GM19025 (cell line): Measurements from ENCODE around the gene GABARAP.
A peak's percentile ranks its signal among the peaks of the same experiment; 100 is the strongest.

Source experiments
- ATAC-seq: cut with Tn5 transposase; IDR thresholded peaks from one replicate; pipeline ENCODE4 v1.9.1; 2021; ENCODE audit warnings: mild to moderate bottlenecking, low read depth, moderate library complexity; ENCODE audit not compliant: unreplicated experiment

The GABARAP gene

DNA sequence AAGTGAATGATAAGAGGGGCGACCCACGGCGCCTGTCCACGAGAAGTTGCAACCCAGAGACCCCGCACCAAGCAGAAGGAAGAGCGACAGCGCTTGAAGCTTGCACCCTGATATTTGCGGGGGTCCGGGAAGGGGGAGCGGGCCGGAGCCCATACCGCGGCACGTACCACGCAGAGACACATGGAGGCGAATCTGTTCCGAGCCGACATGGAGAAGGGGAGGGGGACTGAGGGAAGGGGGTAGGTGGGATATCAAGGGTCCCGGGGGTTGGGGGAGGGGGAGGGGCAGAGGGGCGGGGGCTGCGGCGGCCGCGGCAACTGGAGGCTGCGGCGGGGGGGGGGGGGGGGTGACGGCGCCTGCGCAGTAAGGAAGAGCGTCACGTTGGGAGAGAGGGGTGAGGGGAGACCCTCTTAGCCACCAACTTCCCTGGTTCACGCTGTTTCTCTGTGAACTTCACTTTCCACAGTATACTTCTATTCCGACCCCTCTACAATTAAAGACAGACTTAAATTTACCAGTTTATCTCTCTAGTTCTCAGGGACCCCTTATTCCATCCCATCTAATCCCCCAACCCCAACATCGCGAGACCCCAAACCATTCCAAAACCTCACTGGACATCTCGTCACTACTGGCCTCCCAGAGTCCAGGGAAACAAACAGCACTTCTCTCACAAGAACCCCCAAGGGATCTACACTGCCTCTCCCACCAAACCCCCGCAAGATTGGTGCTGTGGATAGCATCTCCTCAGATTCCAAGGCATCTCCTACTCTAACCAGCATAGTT, 30.6 kb downstream of the GABARAP start:
- no peak for ATAC-seq

DNA sequence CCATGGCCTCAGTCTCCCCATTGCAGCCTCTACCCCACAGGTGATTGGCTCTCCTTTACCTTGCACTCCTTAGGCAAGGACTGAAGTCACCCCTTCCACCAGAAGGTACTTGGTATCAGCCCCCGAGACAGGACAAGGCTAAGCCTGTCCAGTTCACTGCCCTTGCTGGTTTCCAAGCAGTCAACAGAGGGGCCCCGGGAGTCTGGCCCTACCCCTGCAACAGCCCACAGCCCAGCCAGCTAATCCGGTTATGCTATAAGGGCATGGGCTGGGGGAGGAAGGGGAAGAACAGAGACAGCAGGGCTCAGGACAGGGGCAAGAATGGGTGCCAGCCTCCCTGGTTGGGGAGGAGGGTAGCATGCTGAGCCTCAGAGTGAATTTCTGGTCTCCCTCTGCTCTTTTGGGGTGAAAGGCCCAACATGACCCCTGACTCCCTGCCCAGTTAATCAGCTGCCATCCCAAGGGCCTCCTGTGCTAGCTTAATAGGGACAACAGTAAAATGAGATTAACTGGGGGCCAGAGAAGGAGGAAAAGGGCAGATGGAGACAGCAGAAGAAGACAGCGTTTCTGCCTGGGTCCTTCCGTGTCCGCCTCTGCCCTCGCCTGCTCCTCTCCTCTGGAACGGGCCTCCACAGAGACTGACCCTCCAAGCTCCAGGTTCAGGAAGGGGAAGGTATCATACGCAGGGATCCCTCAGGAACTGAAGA, 33.3 kb downstream of the GABARAP start:
- no peak for ATAC-seq

DNA sequence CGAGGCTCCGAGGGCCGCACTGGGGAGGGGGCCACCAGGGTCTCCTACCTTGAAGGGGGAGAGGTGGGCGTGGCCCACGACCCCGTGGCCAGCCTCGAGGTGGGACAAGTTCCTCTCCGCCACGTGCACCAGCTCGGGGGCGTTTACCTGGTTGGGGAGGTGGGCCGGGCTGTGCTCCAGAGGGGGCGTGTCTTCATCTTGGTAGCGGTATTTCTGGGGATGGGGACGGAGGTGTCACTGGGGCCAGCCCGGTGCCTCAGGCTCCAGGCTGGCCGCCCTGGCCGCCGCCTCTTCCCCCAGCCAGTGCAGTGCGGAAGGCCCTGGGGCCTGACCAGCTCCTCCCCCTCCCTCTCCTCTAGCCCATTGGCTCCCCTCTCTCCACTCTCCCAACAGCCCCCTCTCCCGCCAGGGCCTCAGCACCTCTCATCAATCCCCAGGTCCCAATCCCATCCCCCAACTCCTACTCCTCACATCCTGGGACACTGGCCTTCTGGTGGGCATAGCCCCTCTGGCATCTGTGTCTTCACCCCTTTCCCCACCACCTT, 34.1 kb downstream of the GABARAP start:
- no peak for ATAC-seq

DNA sequence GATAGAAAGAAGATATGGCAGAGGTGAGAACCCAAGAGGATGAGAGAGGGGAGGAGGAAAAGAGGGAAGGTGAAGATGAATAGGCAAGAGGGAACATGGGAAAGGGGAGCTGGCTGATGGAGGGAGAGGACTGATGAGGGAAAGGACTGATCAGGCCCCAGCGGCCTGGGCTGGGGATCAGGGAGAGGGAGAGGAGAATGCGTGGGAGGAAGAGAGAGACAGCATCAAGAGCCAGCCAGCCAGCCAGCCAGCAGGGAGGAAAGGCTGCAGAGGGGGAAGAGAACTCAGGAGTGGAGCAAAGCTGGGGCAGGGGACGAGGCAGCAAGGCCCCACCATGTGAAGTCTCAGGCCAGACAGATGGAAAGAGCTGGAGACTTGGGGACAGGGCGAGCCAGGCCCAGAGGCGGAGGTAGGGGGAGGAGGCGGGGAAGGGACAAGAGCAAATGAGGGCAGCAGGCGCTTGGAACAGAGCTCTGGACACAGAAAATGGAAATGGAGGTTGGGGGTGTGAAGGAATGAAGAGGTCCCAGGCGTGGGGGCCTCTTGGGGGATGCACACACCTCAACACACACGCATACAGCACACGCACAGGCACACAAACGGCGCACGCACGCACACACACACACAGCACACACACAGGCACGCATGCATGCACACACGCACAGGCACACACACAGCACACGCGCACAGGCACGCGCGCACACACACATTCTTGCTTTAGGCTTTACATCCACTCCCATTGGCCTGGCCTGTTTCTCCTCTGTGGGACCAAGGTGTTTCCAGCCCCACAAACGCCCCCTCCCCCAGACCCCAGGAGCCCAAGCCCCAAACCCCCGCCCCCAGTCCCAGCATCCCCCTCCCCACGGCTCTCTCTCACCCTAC, 34.9 kb downstream of the GABARAP start:
- ATAC-seq: no peak

DNA sequence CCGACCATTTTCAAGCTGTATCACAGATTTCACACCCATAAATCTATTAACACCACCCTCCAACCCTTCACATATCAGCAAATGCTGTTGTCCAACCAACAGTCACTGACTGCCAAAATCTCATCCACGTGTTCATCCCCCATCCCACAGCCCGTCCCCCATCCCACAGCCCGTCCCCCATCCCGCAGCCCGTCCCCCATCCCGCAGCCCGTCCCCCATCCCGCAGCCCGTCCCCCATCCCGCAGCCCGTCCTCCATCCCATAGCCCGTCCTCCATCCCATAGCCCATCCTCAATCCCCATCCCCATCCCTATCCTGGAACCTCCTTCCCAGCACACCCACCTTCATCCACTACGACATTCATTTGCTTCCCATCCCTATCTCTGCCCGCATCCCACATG, 36.7 kb downstream of the GABARAP start:
- no peak for ATAC-seq

DNA sequence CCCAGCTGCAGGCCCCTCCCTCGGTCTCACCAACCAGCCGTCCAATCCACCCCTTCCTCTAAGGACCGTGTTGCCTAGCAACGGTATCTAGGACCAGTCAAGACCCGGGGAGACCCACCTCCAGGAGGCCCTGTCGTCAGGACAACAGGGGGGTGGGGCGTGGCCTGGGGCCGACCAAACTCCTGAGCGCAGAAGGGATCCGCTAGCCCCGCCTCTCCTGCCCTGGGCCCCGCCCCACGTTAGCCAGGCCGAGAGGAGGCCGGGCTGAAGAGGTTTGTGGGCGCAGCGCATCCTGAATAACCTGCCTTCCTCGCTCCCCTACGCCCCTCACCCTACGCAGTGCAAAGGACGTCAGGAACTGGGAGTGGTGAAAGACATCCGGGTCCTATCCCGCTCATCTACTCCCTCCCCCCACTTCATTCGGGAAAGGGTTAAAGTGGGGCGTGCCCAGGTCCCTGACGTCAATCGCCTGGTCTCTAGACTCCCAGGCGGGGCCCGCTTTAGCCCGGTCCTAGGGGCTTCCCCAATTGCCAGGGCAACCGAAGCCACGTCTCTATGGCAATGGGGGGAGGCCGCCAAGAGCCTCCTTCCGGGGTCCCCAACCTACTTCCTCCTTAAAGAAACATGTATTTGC, 37.3 kb downstream of the GABARAP start:
- ATAC-seq: peak; percentile 86

DNA sequence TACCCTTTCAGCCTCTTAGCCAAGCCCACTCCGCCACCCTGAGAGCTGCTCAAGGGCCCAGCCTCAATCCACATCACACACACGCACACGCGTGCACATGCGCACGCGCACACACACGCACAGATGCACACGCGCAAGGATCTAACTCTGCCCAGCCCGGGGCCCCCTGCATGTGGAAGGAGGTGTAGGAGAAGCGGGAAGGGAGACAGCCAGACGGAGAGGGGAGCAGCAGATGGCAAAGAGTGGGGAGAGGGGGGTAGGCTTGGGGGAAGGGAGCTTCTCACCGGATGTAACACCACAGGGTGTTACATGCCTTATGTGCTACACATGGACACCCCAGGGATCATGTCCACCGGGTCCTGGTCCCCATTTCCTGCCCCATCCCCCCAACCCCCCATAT, 37.9 kb downstream of the GABARAP start:
- no peak for ATAC-seq

DNA sequence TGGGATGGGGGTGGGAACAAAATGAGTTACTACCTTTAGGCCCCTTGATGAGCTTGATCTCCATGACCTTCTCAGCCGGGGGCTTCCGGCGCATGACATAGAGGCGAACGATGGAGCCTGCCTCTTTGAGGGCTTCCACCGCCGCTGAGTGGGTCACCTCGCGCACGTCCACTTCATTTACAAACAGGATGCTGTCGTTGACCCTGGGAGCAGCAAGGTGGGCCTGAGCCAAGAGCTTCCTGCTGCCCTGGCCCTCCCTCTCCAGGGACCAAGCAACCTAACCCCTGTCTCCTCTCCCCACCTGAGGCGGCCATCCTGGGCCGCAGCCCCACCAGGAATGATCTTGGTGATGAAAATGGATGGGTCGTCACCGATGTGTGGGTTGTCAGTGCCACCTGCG, 38.9 kb downstream of the GABARAP start:
- ATAC-seq: no peak

DNA sequence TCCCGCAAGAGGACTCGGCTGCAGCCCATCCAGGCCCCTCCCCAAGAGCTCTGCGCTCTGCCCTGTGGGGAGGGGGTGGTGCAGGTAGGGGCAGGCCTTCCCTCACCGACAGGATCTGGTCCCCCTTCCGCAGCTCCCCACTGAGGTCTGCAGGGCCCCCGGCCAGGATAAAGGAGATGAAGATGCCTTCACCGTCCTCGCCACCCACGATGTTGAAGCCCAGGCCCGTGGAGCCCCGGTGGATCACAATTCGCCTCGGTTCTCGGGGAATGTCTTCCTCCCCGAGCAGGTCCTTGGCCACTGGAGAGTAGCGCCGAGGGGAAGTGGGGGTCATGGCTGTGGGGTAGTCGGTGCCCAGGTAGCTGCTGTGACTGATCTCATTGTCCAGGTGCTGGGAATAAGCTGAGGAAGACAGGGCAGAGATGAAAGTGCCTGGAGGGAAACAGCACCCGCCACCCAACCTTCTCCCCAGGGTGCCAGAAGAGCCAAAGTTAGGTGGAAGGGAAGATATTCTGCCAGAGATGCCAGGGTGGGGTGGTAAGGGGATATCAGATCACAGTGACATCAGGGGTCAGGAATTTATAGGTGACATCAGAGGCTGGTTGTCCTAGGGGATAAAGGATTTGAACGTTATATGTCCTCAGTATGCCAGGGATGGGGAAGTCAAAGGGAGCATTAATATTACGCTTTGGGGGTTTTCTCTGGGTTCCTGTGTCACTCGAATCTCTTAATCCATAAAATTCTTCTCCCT, 45.4 kb downstream of the GABARAP start:
- no peak for ATAC-seq

DNA sequence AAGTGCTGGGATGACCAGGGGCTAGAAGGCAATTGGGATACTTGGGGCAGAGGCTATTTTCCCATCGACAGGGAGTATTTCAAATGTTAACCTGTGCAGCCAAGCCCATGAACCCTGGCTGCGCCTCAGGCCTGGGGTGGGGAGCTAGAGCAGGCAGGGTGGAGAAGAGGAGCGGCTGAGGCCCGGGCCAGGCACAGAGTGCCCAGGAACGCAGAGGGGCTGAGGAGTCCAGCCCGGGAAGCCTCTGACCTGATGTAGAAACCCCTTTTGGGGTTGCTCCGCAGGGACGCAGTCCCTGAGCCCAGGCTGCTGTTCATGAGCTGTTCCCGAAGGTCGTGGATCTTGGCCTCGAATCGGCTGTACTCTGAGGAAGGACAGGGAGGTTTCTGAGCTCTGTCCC, 46.3 kb downstream of the GABARAP start:
- no peak for ATAC-seq

DNA sequence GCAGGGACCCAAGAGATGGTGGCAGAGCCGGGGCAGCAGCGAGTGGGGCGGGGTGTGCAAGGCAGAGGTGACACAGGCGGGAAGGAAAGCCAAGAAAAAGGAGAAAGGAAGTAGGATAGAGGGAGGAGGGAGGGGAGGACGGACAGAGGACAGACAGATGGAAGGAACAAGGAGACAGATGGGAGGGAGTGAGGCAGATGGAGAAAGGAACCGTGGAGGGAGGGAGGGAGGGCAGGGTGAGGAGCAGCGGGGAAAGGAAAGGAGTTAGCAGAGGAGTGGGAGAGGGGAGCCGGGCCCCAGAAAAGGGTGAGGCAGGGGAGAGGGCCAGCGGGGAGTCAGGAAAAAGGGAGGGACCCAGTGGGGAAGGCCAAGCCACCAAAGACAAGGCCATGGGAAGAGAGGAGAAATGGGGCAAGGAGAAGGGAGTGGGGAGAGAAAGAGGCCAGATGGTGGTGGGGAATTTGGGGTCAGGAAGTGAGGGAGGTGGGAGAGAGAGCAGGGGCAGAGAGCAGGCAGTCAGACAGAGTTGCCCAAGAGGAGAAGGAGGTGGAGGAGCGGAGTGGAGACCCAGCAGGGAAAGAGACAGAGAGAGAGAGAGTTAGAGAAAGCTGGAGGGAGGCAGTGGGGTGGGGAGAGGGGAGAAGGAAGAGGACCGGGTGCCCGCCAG, 49.8 kb downstream of the GABARAP start:
- ATAC-seq: no peak

DNA sequence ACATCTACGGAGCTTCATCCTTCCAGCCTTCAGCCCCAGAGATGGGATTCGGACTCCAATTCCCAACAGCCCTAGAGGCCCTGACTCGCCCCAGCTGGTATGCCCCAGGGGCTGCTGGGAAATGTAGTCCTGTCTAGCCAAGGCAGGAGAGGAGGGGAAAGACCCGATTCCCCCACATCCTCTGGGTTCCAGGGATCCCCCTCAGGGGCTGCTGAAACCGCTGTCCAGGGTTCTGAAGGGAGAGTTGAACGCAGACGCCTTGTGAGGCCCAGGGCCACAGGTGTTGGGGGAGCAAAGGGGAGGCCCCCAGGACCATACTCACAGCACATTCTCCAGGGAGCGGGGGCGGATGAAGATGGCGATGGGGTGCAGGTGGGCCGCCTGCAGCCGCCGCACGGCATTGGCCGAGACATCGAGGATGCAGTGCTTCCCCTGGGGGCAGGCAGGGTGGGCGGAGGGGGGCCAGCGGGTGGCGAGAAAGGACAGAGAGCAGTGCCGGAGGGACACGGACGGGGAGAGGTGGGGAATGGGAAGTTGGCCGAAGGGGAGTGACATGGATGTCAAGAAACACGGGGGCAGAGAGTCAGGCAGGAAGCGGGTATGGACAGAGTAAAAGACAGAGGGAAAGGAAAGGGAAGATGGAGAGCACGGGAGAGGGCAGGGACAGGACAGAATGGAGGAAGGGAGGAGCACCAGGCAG, 50.5 kb downstream of the GABARAP start:
- ATAC-seq: no peak

DNA sequence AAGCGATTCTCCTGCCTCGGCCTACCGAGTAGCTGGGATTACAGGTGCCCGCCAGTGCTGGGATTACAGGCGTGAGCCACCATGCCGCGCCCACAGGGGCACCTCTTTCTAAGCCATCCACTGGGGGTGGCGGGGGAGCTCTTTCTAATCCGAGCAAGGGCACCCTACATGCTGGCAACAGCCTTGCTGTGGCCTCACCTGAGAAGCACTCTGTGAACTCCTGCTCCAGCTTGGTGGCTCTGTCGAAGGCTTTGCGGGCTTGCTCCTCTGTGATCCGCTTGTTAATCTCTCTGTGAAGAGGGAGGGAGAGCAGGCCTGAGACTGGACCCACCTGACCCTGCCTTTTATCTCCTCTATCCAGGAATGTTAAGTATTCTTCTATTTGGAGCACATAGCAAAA, 51.2 kb downstream of the GABARAP start:
- ATAC-seq: no peak

DNA sequence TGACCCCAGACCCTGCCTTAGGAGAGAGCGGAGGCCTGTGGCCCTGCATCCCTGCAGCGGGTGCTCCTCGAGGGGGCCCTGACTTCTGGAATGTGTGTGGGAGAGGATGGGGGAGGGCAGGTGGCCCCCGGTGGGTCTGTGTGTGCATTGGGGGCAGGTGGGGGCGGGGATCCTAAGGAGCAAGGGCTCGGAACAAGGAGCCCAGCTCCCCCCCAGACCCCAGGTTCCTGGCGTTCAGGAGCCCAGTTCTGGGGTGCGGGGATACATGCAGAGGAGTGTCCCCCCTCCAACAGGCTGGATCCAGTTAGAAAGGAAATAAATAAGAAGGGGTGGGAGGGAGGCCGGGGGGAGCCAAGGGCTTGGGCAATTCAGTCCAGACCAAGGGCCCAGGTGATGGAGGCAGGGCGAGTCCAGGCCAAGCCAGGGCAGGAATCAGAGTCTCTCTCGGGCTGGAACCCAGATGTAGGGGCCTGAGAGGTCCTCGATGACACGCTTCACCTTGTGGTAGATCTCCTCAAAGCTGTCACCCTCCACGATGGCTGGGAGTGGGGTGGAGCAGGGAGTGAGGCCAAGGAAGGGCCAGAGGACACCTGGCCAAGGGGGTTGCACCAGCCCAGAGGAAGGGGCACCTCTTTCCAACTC, 51.9 kb downstream of the GABARAP start:
- ATAC-seq: no peak
